ENCODE data around the gene NAALADL1. TPM values are rescaled to one million over a fixed set of nuclear protein-coding genes. Genes with fewer than 3 reads are reported as not detected.

The NAALADL1 gene
- total and polyA plus RNA-seq, 3 experiments from 2014 or later = 10.8 to 17.0 (median 13.3) TPM

- H3K4me3 ChIP-seq (ENCODE audit: low read length) = no peak overlapping the region
- peak overlapping the region; percentile 35 for H3K27ac ChIP-seq (ENCODE audit: low read depth, low read length)
- H3K27ac Mint-ChIP-seq = peak overlapping the region in 1 of 8 donors; percentile 29
Observed at GRCh38 chr11:64996327-64996709, 62.0 kb downstream of the NAALADL1 start.

More at GRCh38 chr11:64996327-64996709, 62.0 kb downstream of the NAALADL1 start:
- H3K4me1 Mint-ChIP-seq = peaks cover 5 to 12% (median 6%) of the 10 kb centered on the region in 3 donors
- no peak for DNase-seq
- H3K9me3 Mint-ChIP-seq = no peaks in the 10 kb centered on the region
- no peaks in the 10 kb centered on the region for H3K36me3 Mint-ChIP-seq
- no peaks in the 10 kb centered on the region for H3K36me3 ChIP-seq (ENCODE audit: insufficient read depth, low read length)
- H3K4me3 Mint-ChIP-seq = no peak overlapping the region
- peaks cover 9% of the 10 kb centered on the region for H3K4me1 ChIP-seq (ENCODE audit: insufficient read depth, low read length)
- POLR2A ChIA-PET = interaction anchor here (0.7 kb wide), 1 partner anchor 17 kb away, joined by 3 read pairs; no protein-coding TSS in a partner anchor
- no peaks in the 10 kb centered on the region for H3K27me3 ChIP-seq (ENCODE audit: insufficient read depth, low read length, poor library complexity, severe bottlenecking)
- CTCF ChIA-PET = interaction anchor here (1.7 kb wide), 1 partner anchor 17 kb away, joined by 5 read pairs; no protein-coding TSS in a partner anchor
- H3K9me3 ChIP-seq (ENCODE audit: low read length) = no peaks in the 10 kb centered on the region
- peaks cover 0 to 7% of the 10 kb centered on the region in 2 donors for H3K27me3 Mint-ChIP-seq

Other genes with a start within 250 kb of the NAALADL1 start
- 10 to 100 TPM; 45.8 to 47.7 TPM for gene MEN1, start 248.0 kb downstream of the NAALADL1 start, total RNA-seq
- 45.0 TPM for gene MEN1, start 248.0 kb downstream of the NAALADL1 start, polyA plus RNA-seq
- 1 to 10 TPM in 1 of 2 experiments, under 1 TPM in 1; 0.66 to 2.3 TPM for gene CDC42BPG, start 213.9 kb downstream of the NAALADL1 start, total RNA-seq
- 0.52 TPM for gene CDC42BPG, start 213.9 kb downstream of the NAALADL1 start, polyA plus RNA-seq
- gene EHD1, start 179.9 kb downstream of the NAALADL1 start, total RNA-seq = 100 to 1,000 TPM; 102 to 110 TPM
- gene EHD1, start 179.9 kb downstream of the NAALADL1 start, polyA plus RNA-seq = 258 TPM
- gene ATG2A, start 141.3 kb downstream of the NAALADL1 start, total RNA-seq = 10 to 100 TPM; 25.7 to 27.0 TPM
- gene ATG2A, start 141.3 kb downstream of the NAALADL1 start, polyA plus RNA-seq = 7.6 TPM
- 10 to 100 TPM; 11.2 to 11.7 TPM for gene PPP2R5B, start 133.9 kb downstream of the NAALADL1 start, total RNA-seq
- gene PPP2R5B, start 133.9 kb downstream of the NAALADL1 start, polyA plus RNA-seq = 7.8 TPM
- gene GPHA2, start 122.7 kb downstream of the NAALADL1 start, total RNA-seq = not detected
- gene GPHA2, start 122.7 kb downstream of the NAALADL1 start, polyA plus RNA-seq = not detected
- not detected for gene MAJIN, start 86.4 kb downstream of the NAALADL1 start, total RNA-seq
- not detected for gene MAJIN, start 86.4 kb downstream of the NAALADL1 start, polyA plus RNA-seq
- gene BATF2, start 61.6 kb downstream of the NAALADL1 start, total RNA-seq = under 1 TPM in 1 of 2 experiments, not detected in 1; 0.11 TPM
- gene BATF2, start 61.6 kb downstream of the NAALADL1 start, polyA plus RNA-seq = not detected
- 100 to 1,000 TPM; 125 TPM for gene ARL2, start 44.4 kb downstream of the NAALADL1 start, total RNA-seq
- 99.7 TPM for gene ARL2, start 44.4 kb downstream of the NAALADL1 start, polyA plus RNA-seq
- gene SNX15, start 31.1 kb downstream of the NAALADL1 start, total RNA-seq = 10 to 100 TPM; 18.3 to 21.6 TPM
- gene SNX15, start 31.1 kb downstream of the NAALADL1 start, polyA plus RNA-seq = 16.4 TPM
- gene SAC3D1, start 17.3 kb downstream of the NAALADL1 start, total RNA-seq = 10 to 100 TPM; 24.8 to 27.1 TPM
- gene SAC3D1, start 17.3 kb downstream of the NAALADL1 start, polyA plus RNA-seq = 12.0 TPM
- 10 to 100 TPM; 94.9 to 98.8 TPM for gene CDCA5, start 25.5 kb upstream of the NAALADL1 start, total RNA-seq
- gene CDCA5, start 25.5 kb upstream of the NAALADL1 start, polyA plus RNA-seq = 0.54 TPM
- 10 to 100 TPM; 30.8 to 33.5 TPM for gene ZFPL1, start 25.7 kb upstream of the NAALADL1 start, total RNA-seq
- gene ZFPL1, start 25.7 kb upstream of the NAALADL1 start, polyA plus RNA-seq = 24.4 TPM
- gene VPS51, start 37.7 kb upstream of the NAALADL1 start, total RNA-seq = 100 to 1,000 TPM; 120 to 131 TPM
- 99.1 TPM for gene VPS51, start 37.7 kb upstream of the NAALADL1 start, polyA plus RNA-seq
- gene TM7SF2, start 53.3 kb upstream of the NAALADL1 start, total RNA-seq = 10 to 100 TPM; 17.8 to 17.9 TPM
- 11.1 TPM for gene TM7SF2, start 53.3 kb upstream of the NAALADL1 start, polyA plus RNA-seq
- gene ZNHIT2, start 59.1 kb upstream of the NAALADL1 start, total RNA-seq = 10 to 100 TPM; 15.2 to 20.1 TPM
- 19.8 TPM for gene ZNHIT2, start 59.1 kb upstream of the NAALADL1 start, polyA plus RNA-seq
- 1,000 to 10,000 TPM; 1,054 to 1,073 TPM for gene FAU, start 63.6 kb upstream of the NAALADL1 start, total RNA-seq
- 904 TPM for gene FAU, start 63.6 kb upstream of the NAALADL1 start, polyA plus RNA-seq
- gene MRPL49, start 63.8 kb upstream of the NAALADL1 start, total RNA-seq = 100 to 1,000 TPM; 117 to 118 TPM
- gene MRPL49, start 63.8 kb upstream of the NAALADL1 start, polyA plus RNA-seq = 81.5 TPM
- gene SYVN1, start 76.0 kb upstream of the NAALADL1 start, total RNA-seq = 10 to 100 TPM; 35.1 to 39.7 TPM
- 19.6 TPM for gene SYVN1, start 76.0 kb upstream of the NAALADL1 start, polyA plus RNA-seq
- gene SPDYC, start 111.7 kb upstream of the NAALADL1 start, total RNA-seq = not detected
- not detected for gene SPDYC, start 111.7 kb upstream of the NAALADL1 start, polyA plus RNA-seq
- 10 to 100 TPM; 88.2 to 92.0 TPM for gene CAPN1, start 123.4 kb upstream of the NAALADL1 start, total RNA-seq
- gene CAPN1, start 123.4 kb upstream of the NAALADL1 start, polyA plus RNA-seq = 110 TPM
- gene POLA2, start 203.4 kb upstream of the NAALADL1 start, total RNA-seq = 10 to 100 TPM; 75.6 to 78.8 TPM
- 11.0 TPM for gene POLA2, start 203.4 kb upstream of the NAALADL1 start, polyA plus RNA-seq

All from CD8-positive, alpha-beta memory T cell (primary cell).